GM21526 (cell line): ENCODE data around the gene POU5F1.

Source experiments
- ATAC-seq: cut with Tn5 transposase; IDR thresholded peaks from one replicate; pipeline ENCODE4 v1.9.1; 2021; ENCODE audit warnings: moderate library complexity; ENCODE audit not compliant: unreplicated experiment, low FRiP score

POU5F1 gene

DNA sequence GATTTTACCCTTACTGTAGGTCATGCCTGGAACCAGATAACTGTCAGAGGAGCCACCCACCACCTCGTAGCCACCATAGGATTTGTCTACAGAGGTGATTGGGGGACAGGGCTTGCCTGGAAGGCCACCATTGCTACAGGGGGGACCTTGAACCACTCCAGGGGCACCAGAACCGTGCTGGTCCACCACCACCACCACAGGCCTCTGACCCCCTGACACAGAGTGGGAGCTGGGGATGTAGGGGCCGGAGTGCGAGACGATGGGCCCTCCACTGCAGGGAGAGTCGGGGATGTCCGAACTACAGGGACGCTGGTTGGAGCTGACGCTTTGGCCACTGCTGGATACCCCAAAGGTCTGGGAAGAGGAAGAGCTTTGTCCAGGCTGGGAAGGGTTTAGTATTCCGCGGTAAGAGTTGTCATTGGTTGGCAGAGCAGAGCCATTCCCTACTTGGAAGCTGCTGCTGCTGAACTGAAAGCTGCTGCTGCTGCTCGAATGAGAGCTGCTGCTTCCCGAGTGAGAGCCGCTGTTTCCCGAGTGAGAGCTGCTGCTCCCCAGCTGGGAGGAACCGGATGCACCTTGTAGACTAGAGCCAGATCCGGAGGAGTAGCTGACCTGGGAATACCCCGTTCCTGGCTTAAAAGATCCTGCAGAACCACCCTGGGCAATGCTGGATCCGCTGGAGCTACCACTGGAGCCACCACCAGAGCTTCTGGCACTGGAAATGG is 53.7 kb downstream of the POU5F1 start:
- no peak for ATAC-seq

GRCh38 chr6:31115941-31116560 is 54.4 kb downstream of the POU5F1 start:
- ATAC-seq = no peak

DNA sequence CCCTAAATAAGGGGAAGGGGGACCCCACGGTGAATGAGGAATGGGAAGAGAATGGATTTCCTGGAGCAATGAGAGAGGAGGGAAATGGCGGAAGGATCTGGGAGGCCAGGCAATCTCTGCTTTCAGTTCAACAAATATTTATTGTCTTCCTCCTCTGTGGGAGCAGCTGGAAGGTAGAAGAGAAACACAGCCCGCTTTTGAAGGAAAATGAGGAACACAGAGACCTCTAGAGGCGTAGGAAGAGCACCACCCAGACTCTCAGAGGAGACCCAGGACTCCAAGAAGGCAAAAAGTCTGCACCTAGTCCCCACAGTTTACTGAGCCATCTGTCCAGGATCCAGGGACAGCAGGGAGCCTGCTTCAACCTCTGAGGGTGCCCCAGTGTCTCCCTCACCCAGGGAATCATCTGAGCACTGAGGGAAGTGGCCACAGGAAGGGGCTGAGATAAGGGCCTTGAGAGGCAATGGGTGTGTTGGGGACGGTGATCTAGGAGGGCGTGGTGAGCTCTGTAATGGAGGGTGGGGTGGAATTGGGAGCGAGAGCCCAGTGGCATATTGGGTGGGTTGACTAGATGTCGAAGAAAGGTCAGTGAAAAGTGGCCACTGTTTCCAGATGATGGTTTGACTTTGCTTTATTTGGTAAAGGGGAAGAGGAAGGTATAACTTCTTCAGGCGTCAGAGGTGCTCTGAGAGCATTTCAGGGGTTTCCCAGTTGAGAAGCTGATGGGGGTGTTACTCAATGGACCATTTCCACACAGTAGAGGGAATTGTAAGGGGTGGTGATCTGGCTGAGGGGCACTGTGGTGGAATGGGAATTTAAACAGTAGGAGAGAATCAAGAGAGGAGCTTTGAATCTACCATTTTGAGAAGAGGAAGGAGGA is 55.3 kb downstream of the POU5F1 start:
- no peak for ATAC-seq

DNA sequence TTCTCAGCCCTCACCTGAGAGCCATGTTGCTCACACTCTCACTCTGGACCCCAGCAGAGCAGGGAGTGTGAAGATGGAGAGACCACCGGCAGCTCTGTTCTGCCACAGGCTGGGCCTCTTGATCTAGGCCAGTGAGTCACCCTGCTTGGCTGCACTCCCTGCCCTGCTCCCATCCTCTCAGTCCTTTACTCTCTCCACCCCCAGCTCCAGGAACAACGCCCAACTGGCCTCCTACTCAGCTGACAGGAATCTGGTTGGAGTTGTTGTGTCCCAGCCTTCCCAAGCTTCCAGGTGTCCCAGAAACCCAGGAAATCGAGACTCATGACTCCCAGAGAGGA is 56.0 kb downstream of the POU5F1 start, which contains the start of gene PSORS1C1:
TSS of gene PSORS1C1 (plus strand) at position 260 of the 338 bp plus-strand sequence. CDS start 14,833 bp downstream, outside the sequence.
- ATAC-seq = no peak
